Measurements from ENCODE around the gene CSHL1. TPM values are rescaled to one million over a fixed set of nuclear protein-coding genes. Genes with fewer than 3 reads are reported as not detected.

CSHL1 gene
- total RNA-seq, 2 donors from 2014 or later = not detected

DNA sequence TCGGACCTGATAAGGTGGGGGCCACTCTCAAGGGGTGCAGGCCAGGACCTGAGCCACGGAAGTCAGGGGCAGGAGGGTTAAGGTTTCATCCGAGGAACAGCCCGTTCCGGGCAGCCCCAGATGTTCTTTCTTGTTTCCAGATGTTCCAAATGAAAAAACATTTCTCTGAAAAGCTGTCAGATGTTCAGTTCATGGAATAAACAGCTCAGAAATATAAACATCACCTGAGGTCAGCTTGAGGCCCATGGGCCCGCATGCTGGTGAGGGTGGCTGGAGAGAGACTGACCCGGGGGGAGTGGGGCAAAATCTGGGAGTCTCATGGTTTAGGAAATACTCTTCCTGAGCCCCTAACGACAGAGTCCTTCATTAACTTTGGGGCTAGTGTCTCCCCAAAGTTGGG lies 22.5 kb upstream of the CSHL1 start:
- no peaks in the 10 kb centered on the region for H3K36me3 ChIP-seq (ENCODE audit: control insufficient read depth, insufficient read depth, low read length)
- no peaks in the 10 kb centered on the region for H3K9me3 Mint-ChIP-seq

DNA sequence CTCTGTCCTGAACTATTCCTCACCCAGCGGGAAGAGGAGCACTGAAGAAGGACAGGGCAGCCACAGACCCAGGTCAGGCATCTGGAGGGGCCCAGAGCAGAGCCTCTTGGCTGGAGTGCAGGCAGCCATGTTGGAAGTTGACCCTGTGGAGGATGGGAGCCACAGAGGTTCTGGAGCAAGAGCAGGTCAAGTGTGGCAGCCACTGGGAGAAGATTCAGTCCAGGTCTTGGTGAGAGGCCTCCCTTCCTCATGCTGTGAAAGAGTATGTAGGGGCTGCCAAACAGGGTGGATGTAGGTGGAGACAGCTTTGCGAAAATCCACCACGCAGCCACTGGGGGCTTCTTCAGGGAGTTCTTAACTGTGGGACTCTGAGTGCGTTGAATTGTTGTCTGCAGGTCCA lies 21.7 kb upstream of the CSHL1 start:
- Mint-ChIP-seq H3K36me3 (ENCODE audit: low read depth) (no peaks in the 10 kb centered on the region), H3K27me3 (ENCODE audit: insufficient read depth) (no peaks in the 10 kb centered on the region), H3K27ac (no peak overlapping the region), H3K9me3 (no peaks in the 10 kb centered on the region), H3K4me3 (no peak overlapping the region), H3K4me1 (no peaks in the 10 kb centered on the region)
- Histone ChIP-seq H3K9me3 (ENCODE audit: control insufficient read depth, low read length) (no peaks in the 10 kb centered on the region), H3K36me3 (ENCODE audit: control insufficient read depth, insufficient read depth, low read length) (no peaks in the 10 kb centered on the region), H3K27me3 (ENCODE audit: control insufficient read depth, insufficient read depth, low read length, poor library complexity, severe bottlenecking) (no peaks in the 10 kb centered on the region), H3K27ac (ENCODE audit: low read depth, low read length) (no peak overlapping the region), H3K4me1 (ENCODE audit: control insufficient read depth, insufficient read depth, low read length) (no peaks in the 10 kb centered on the region), H3K9ac (ENCODE audit: extremely low read depth, low read length, poor library complexity, severe bottlenecking) (no peak overlapping the region), H3K4me3 (ENCODE audit: low read length) (no peak overlapping the region)
- DNase-seq = no peak
- TF ChIP-seq, protein P1, sequence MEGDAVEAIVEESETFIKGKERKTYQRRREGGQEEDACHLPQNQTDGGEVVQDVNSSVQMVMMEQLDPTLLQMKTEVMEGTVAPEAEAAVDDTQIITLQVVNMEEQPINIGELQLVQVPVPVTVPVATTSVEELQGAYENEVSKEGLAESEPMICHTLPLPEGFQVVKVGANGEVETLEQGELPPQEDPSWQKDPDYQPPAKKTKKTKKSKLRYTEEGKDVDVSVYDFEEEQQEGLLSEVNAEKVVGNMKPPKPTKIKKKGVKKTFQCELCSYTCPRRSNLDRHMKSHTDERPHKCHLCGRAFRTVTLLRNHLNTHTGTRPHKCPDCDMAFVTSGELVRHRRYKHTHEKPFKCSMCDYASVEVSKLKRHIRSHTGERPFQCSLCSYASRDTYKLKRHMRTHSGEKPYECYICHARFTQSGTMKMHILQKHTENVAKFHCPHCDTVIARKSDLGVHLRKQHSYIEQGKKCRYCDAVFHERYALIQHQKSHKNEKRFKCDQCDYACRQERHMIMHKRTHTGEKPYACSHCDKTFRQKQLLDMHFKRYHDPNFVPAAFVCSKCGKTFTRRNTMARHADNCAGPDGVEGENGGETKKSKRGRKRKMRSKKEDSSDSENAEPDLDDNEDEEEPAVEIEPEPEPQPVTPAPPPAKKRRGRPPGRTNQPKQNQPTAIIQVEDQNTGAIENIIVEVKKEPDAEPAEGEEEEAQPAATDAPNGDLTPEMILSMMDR (conservative IDR thresholded peaks at IDR 0.05) = no peak
- WGBS, 2 experiments (ENCODE audit: insufficient coverage in 1 of 2, insufficient read length in 1 of 2) = 93 to 100% methylated on average over 2 to 4 of the region's 4 CpGs

More for the DNA sequence above, 22.5 kb upstream of the CSHL1 start:
- H3K9ac ChIP-seq (ENCODE audit: extremely low read depth, low read length, poor library complexity, severe bottlenecking) = no peak overlapping the region
- 92 to 97% methylated on average over 7 to 8 of the region's 8 CpGs for WGBS, 2 experiments (ENCODE audit: insufficient coverage in 1 of 2, insufficient read length in 1 of 2)
- TF ChIP-seq, protein P1 (conservative IDR thresholded peaks at IDR 0.05) = no peak
- Mint-ChIP-seq H3K36me3 (ENCODE audit: low read depth) (no peaks in the 10 kb centered on the region), H3K4me1 (no peaks in the 10 kb centered on the region), H3K27me3 (ENCODE audit: insufficient read depth) (no peaks in the 10 kb centered on the region), H3K27ac (no peak overlapping the region), H3K4me3 (no peak overlapping the region)
- H3K4me1 ChIP-seq (ENCODE audit: control insufficient read depth, insufficient read depth, low read length) = no peaks in the 10 kb centered on the region
- H3K9me3 ChIP-seq (ENCODE audit: control insufficient read depth, low read length) = no peaks in the 10 kb centered on the region
- no peaks in the 10 kb centered on the region for H3K27me3 ChIP-seq (ENCODE audit: control insufficient read depth, insufficient read depth, low read length, poor library complexity, severe bottlenecking)
- DNase-seq = no peak
- H3K27ac ChIP-seq (ENCODE audit: low read depth, low read length) = no peak overlapping the region
- H3K4me3 ChIP-seq (ENCODE audit: low read length) = no peak overlapping the region

DNA sequence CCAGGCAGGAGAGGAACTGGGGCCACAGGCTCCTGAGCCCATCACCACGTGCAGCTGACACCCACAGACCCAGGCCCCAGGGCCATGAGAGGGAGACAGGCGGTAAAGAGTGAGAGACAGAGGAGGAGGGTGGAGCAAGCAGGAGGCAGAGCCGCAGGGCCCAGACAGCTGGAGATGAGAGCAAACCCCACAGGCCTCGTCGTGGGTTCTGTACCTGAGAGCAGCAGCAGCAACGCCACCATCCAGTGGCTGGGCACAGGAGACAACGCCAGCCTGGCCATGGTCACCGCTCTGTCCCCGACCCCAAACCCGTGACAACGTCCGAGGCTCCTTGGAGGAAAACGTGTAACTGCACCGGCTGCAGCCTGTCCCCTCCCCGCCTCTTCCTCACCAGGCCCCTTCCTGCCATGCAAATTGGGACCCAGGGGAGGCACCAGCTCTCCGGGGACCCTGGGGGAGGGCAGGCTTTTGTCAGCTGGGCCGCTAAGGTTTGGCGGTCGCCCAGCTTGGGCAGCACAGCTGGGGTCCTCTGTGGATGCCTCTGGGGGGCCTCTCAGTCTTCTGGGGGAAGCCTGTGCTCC lies 21.0 kb upstream of the CSHL1 start, which contains the start of gene CD79B:
Gene CD79B, minus strand, starts transcription at position 351 of the 581 bp plus-strand sequence. Its CDS starts 70 bp downstream, at position 281.
- H3K27me3 ChIP-seq (ENCODE audit: control insufficient read depth, insufficient read depth, low read length, poor library complexity, severe bottlenecking) = no peaks in the 10 kb centered on the region
- TF ChIP-seq, protein P1 (conservative IDR thresholded peaks at IDR 0.05) = no peak
- no peaks in the 10 kb centered on the region for H3K36me3 ChIP-seq (ENCODE audit: control insufficient read depth, insufficient read depth, low read length)
- H3K4me3 ChIP-seq (ENCODE audit: low read length) = no peak within 1 kb of the TSS
- no peaks in the 10 kb centered on the region for H3K4me1 ChIP-seq (ENCODE audit: control insufficient read depth, insufficient read depth, low read length)
- no peaks in the 10 kb centered on the region for H3K36me3 Mint-ChIP-seq (ENCODE audit: low read depth)
- 77 to 81% methylated on average over 15 to 19 of the region's 19 CpGs for WGBS, 2 experiments (ENCODE audit: insufficient coverage in 1 of 2, insufficient read length in 1 of 2)
- H3K9me3 Mint-ChIP-seq = no peaks in the 10 kb centered on the region
- no peaks in the 10 kb centered on the region for H3K4me1 Mint-ChIP-seq
- no peak within 1 kb of the TSS for H3K9ac ChIP-seq (ENCODE audit: extremely low read depth, low read length, poor library complexity, severe bottlenecking)
- no peaks in the 10 kb centered on the region for H3K9me3 ChIP-seq (ENCODE audit: control insufficient read depth, low read length)
- H3K27ac ChIP-seq (ENCODE audit: low read depth, low read length) = no peak within 1 kb of the TSS
- DNase-seq = no peak
- no peak within 1 kb of the TSS for H3K4me3 Mint-ChIP-seq
- no peaks in the 10 kb centered on the region for H3K27me3 Mint-ChIP-seq (ENCODE audit: insufficient read depth)
- H3K27ac Mint-ChIP-seq = no peak within 1 kb of the TSS

All from endodermal cell (in vitro differentiated cells).